HEK293 (cell line): ENCODE data around the gene CD101.

Experiments
- CTCF ChIA-PET: fragments of 350-600 bp; formaldehyde crosslinking; extraction: SDS; loops from one replicate; lab custom pipeline; 2021; ENCODE audit warnings: antibody characterized with exemption; lab: Yijun Ruan, JAX
- POLR2A ChIA-PET: fragments of 300-600 bp; formaldehyde crosslinking; extraction: SDS; loops from one replicate; lab custom pipeline; 2020; ENCODE audit warnings: antibody characterized with exemption, inconsistent platforms; lab: Yijun Ruan, JAX
- H3K27ac ChIP-seq: fragments of 200-500 bp; sonication (Bioruptor generic); 2 replicates; pipeline ENCODE4 v1.5.1; 2014; ENCODE audit warnings: low read depth, low read length, control low read depth, inconsistent platforms; ENCODE audit errors: extremely low read depth
- H3K36me3 ChIP-seq, 2 experiments: fragments of 200-500 bp in 1 of 2; sonication (Bioruptor generic) in 1 of 2; 1 replicate in 1 of 2; 2 replicates in 1 of 2; pipeline ENCODE4 v1.5.1; 2014 to 2017; ENCODE audit warnings: inconsistent platforms in 2 of 2, low read length in 2 of 2; ENCODE audit not compliant: control insufficient read depth in 2 of 2, insufficient read depth in 1 of 2
- H3K4me1 ChIP-seq: fragments of 200-500 bp; sonication (Bioruptor generic); 2 replicates; pipeline ENCODE4 v1.5.1; 2014; ENCODE audit warnings: mild to moderate bottlenecking, low read length, inconsistent platforms; ENCODE audit not compliant: control insufficient read depth, insufficient read depth
- H3K4me3 ChIP-seq: 2 replicates; pipeline ENCODE4 v1.5.1; 2011; ENCODE audit warnings: low read depth, mild to moderate bottlenecking, control low read depth, low read length, moderate library complexity
- H3K9me3 ChIP-seq: fragments of 200-500 bp; sonication (Bioruptor generic); 2 replicates; pipeline ENCODE4 v1.5.1; 2014; ENCODE audit warnings: low read depth, low read length, inconsistent platforms; ENCODE audit not compliant: control insufficient read depth, insufficient read depth
- CTCF ChIP-seq: fragments of 450-650 bp; formaldehyde crosslinking; IDR thresholded peaks from 2 replicates; pipeline ENCODE4 v1.5.1; 2016; ENCODE audit warnings: missing biosample characterization, missing genetic modification characterization
- EGR2 ChIP-seq: fragments of 450-650 bp; formaldehyde crosslinking; IDR thresholded peaks from 2 replicates; pipeline ENCODE4 v1.5.1; 2016; ENCODE audit warnings: low read depth, missing biosample characterization, missing genetic modification characterization
- GLIS1 ChIP-seq: fragments of 450-650 bp; formaldehyde crosslinking; IDR thresholded peaks from 2 replicates; pipeline ENCODE4 v1.5.1; 2016; ENCODE audit warnings: missing biosample characterization, missing genetic modification characterization
- HIC1 ChIP-seq: fragments of 450-650 bp; formaldehyde crosslinking; IDR thresholded peaks from 2 replicates; pipeline ENCODE4 v1.5.1; 2016; ENCODE audit warnings: missing biosample characterization, missing genetic modification characterization
- KLF7 ChIP-seq: fragments of 450-650 bp; formaldehyde crosslinking; IDR thresholded peaks from 2 replicates; pipeline ENCODE4 v1.5.1; 2016; ENCODE audit warnings: missing biosample characterization, missing genetic modification characterization, borderline replicate concordance
- ZBTB26 ChIP-seq: fragments of 450-650 bp; formaldehyde crosslinking; optimal IDR thresholded peaks from 2 replicates; pipeline ENCODE3; 2016; ENCODE audit warnings: missing biosample characterization, mild to moderate bottlenecking, missing genetic modification characterization
- ZBTB7A ChIP-seq: fragments of 450-650 bp; formaldehyde crosslinking; IDR thresholded peaks from 2 replicates; pipeline ENCODE4 v1.5.1; 2016; ENCODE audit warnings: low read depth, missing biosample characterization, missing genetic modification characterization
- ZFHX2 ChIP-seq: fragments of 450-650 bp; formaldehyde crosslinking; conservative IDR thresholded peaks from 2 replicates; pipeline ENCODE4 v1.5.1; 2016; ENCODE audit warnings: missing biosample characterization, missing genetic modification characterization
- ZNF133 ChIP-seq: fragments of 450-650 bp; formaldehyde crosslinking; IDR thresholded peaks from 2 replicates; pipeline ENCODE4 v1.5.1; 2016; ENCODE audit warnings: missing biosample characterization, missing genetic modification characterization
- ZNF169 ChIP-seq: fragments of 450-650 bp; formaldehyde crosslinking; IDR thresholded peaks from 2 replicates; pipeline ENCODE4 v1.5.1; 2016; ENCODE audit warnings: missing biosample characterization, missing genetic modification characterization
- ZNF280D ChIP-seq: fragments of 450-650 bp; formaldehyde crosslinking; IDR thresholded peaks from 2 replicates; pipeline ENCODE4 v1.5.1; 2016; ENCODE audit warnings: missing biosample characterization, missing genetic modification characterization
- ZNF311 ChIP-seq: fragments of 450-650 bp; formaldehyde crosslinking; IDR thresholded peaks from 2 replicates; pipeline ENCODE4 v1.5.1; 2017; ENCODE audit warnings: missing biosample characterization, missing genetic modification characterization, borderline replicate concordance
- ZNF362 ChIP-seq: fragments of 450-650 bp; formaldehyde crosslinking; IDR thresholded peaks from 2 replicates; pipeline ENCODE4 v1.5.1; 2016; ENCODE audit warnings: missing biosample characterization, missing genetic modification characterization
- ZNF510 ChIP-seq: fragments of 450-650 bp; formaldehyde crosslinking; IDR thresholded peaks from 2 replicates; pipeline ENCODE4 v1.5.1; 2018; ENCODE audit warnings: mild to moderate bottlenecking, missing genetic modification characterization, missing biosample characterization; ENCODE audit not compliant: insufficient replicate concordance
- ZNF561 ChIP-seq: fragments of 450-650 bp; IDR thresholded peaks from 2 replicates; pipeline ENCODE4 v1.5.1; 2018; ENCODE audit warnings: missing biosample characterization, missing genetic modification characterization, borderline replicate concordance
- ZNF571 ChIP-seq: fragments of 450-650 bp; formaldehyde crosslinking; IDR thresholded peaks from 2 replicates; pipeline ENCODE4 v1.5.0; 2017; ENCODE audit warnings: missing biosample characterization, missing genetic modification characterization
- ZNF580 ChIP-seq: fragments of 450-650 bp; formaldehyde crosslinking; IDR thresholded peaks from 2 replicates; pipeline ENCODE4 v1.5.1; 2016; ENCODE audit warnings: missing biosample characterization, missing genetic modification characterization

Gene CD101

GRCh38 chr1:117032681-117033539 is 31.4 kb downstream of the CD101 start:
- no peaks in the 10 kb centered on the region for H3K4me1 ChIP-seq
- no peaks in the 10 kb centered on the region for H3K9me3 ChIP-seq
- TF ChIP-seq ZNF133 (tag by site-specific recombination) (no peak), KLF7 (tag by site-specific recombination) (no peak), ZNF561 (tag by site-specific recombination) (no peak), ZFHX2 (peak; percentile 67), ZNF510 (no peak), EGR2 (tag by site-specific recombination) (peak; percentile 84)
- TF ChIP-seq, all 188 proteins: peak for 2
- H3K4me3 ChIP-seq: no peak overlapping the region
- no peaks in the 10 kb centered on the region for H3K36me3 ChIP-seq
- ChIA-PET CTCF (no interaction called here), POLR2A (no interaction called here)
- no peak overlapping the region for H3K27ac ChIP-seq

GRCh38 chr1:117033772-117034171 is 32.2 kb downstream of the CD101 start:
- POLR2A ChIA-PET: no interaction called here
- no peak overlapping the region for H3K27ac ChIP-seq
- no peak overlapping the region for H3K4me3 ChIP-seq
- no peaks in the 10 kb centered on the region for H3K36me3 ChIP-seq
- no peaks in the 10 kb centered on the region for H3K4me1 ChIP-seq
- CTCF ChIA-PET: no interaction called here
- no peaks in the 10 kb centered on the region for H3K9me3 ChIP-seq
- no peak for TF ChIP-seq ZNF571
- TF ChIP-seq ZNF311: no peak
- no peak for TF ChIP-seq HIC1
- no peak for TF ChIP-seq ZNF280D
- no peak for TF ChIP-seq ZNF169 (tag by site-specific recombination)
- TF ChIP-seq ZBTB7A: no peak
- no peak for TF ChIP-seq GLIS1 (tag by site-specific recombination)
- no peak for TF ChIP-seq ZNF580 (tag by site-specific recombination)
- TF ChIP-seq ZBTB26 (tag by site-specific recombination): no peak
- TF ChIP-seq ZNF362: no peak
- no peak for TF ChIP-seq CTCF (tag by site-specific recombination)
